ENCODE results near the gene CYP3A4. TPM values are rescaled to one million over a fixed set of nuclear protein-coding genes. Genes with fewer than 3 reads are reported as not detected.

Gene CYP3A4
- total and polyA plus RNA-seq, 2 of the 8 experiments (the other 6 are each of a cell fraction or from before 2014, with no cell fraction given) = not detected

- no peak for TF ChIP-seq MAX (IDR thresholded peaks at IDR 0.05)
- no peak for TF ChIP-seq RNF2 (IDR thresholded peaks at IDR 0.05; ENCODE audit: borderline replicate concordance, low read depth, low read length, missing control alignments, poor library complexity, severe bottlenecking)
- no peak for TF ChIP-seq BRCA1 (IDR thresholded peaks at IDR 0.05; ENCODE audit: low read depth, low read length)
- no peak for TF ChIP-seq ASH2L (IDR thresholded peaks at IDR 0.05; ENCODE audit: low read length)
- TF ChIP-seq RXRA (IDR thresholded peaks at IDR 0.05; ENCODE audit: insufficient read depth, low read depth, low read length) = no peak
- no peak for TF ChIP-seq BACH1 (IDR thresholded peaks at IDR 0.05; ENCODE audit: low read length)
- TF ChIP-seq SRF (IDR thresholded peaks at IDR 0.05; ENCODE audit: low read depth, low read length) = no peak
- TF ChIP-seq SUZ12 (IDR thresholded peaks at IDR 0.05; ENCODE audit: low read length) = no peak
- TF ChIP-seq SP4 (IDR thresholded peaks at IDR 0.05; ENCODE audit: low read length) = no peak
- TF ChIP-seq KDM5A (IDR thresholded peaks at IDR 0.05; ENCODE audit: low read length) = no peak
- H2AFZ ChIP-seq (ENCODE audit: low read length) = no peak overlapping the region
- no peak overlapping the region for H2BK12ac ChIP-seq (ENCODE audit: low read depth, low read length)
- no peak overlapping the region for H4K91ac ChIP-seq (replicated peaks; ENCODE audit: insufficient read length, low read length)
- no peak overlapping the region for H3K56ac ChIP-seq (replicated peaks; ENCODE audit: insufficient read length, low read depth, low read length)
- no peak overlapping the region for H3K18ac ChIP-seq (ENCODE audit: extremely low read depth, low read length)
- no peaks in the 10 kb centered on the region for H3K79me2 ChIP-seq (ENCODE audit: control insufficient read depth in 1 of 2, insufficient read depth in 2 of 2, low read length in 2 of 2)
- H3K4me3 ChIP-seq (ENCODE audit: extremely low read depth in 1 of 4, insufficient read depth in 2 of 4, low read depth in 3 of 4, low read length in 4 of 4) = no peak overlapping the region
- H3K27ac ChIP-seq (ENCODE audit: low read depth, low read length) = no peak overlapping the region
- H3K23ac ChIP-seq (ENCODE audit: insufficient read length) = no peak overlapping the region
- DNase-seq (ENCODE audit: low read depth in 1 of 2, low spot score in 2 of 2) (no peak), FAIRE-seq (no peak)
- no peaks in the 10 kb centered on the region for H3K27me3 ChIP-seq (replicated peaks in 1 of 4; ENCODE audit: control insufficient read depth in 3 of 4, extremely low read depth in 1 of 4, insufficient read depth in 3 of 4, low read length in 3 of 4)
- no peaks in the 10 kb centered on the region for H4K20me1 ChIP-seq (replicated peaks in 1 of 2; ENCODE audit: control insufficient read depth in 1 of 2, insufficient read depth in 2 of 2, low read length in 2 of 2)
- H3K79me1 ChIP-seq (ENCODE audit: low read depth, low read length) = no peaks in the 10 kb centered on the region
- POLR2A ChIA-PET (ENCODE audit: partially characterized antibody) = no interaction called here
- no peak overlapping the region for H3K9ac ChIP-seq (replicated peaks in 1 of 4; ENCODE audit: extremely low read depth in 1 of 4, low read depth in 3 of 4, low read length in 3 of 4)
- H3K4me1 ChIP-seq (replicated peaks in 1 of 4; ENCODE audit: control insufficient read depth in 3 of 4, insufficient read depth in 4 of 4, low read length in 3 of 4) = no peaks in the 10 kb centered on the region
- no peak overlapping the region for H2BK20ac ChIP-seq (ENCODE audit: low read length)
- no peak overlapping the region for H3K4ac ChIP-seq (replicated peaks; ENCODE audit: insufficient read length, low read depth, low read length)
- H3K23me2 ChIP-seq (ENCODE audit: low read depth, low read length) = no peaks in the 10 kb centered on the region
- H4K8ac ChIP-seq (ENCODE audit: extremely low read depth, insufficient read depth, low read length) = no peak overlapping the region
- H2AK5ac ChIP-seq (ENCODE audit: low read depth, low read length) = no peak overlapping the region
- H2BK15ac ChIP-seq (ENCODE audit: low read length) = no peak overlapping the region
- H3K14ac ChIP-seq (ENCODE audit: insufficient read length) = no peak overlapping the region
- H3K9me3 ChIP-seq (ENCODE audit: insufficient read depth in 2 of 2, low read depth in 1 of 2, low read length in 1 of 2) = no peaks in the 10 kb centered on the region
- H3K4me2 ChIP-seq (ENCODE audit: insufficient read depth in 1 of 2, low read depth in 2 of 2, low read length in 2 of 2) = no peak overlapping the region
- H2BK5ac ChIP-seq (ENCODE audit: low read depth, low read length) = no peak overlapping the region
- H3K36me3 ChIP-seq (ENCODE audit: control insufficient read depth in 2 of 4, insufficient read depth in 4 of 4, low read length in 3 of 4) = no peaks in the 10 kb centered on the region
- H2BK120ac ChIP-seq (replicated peaks; ENCODE audit: low read depth, low read length) = no peak overlapping the region
- CTCF ChIA-PET (ENCODE audit: partially characterized antibody) = interaction anchor here (0.9 kb wide), 1 partner anchor 93 kb away, joined by 3 read pairs; no protein-coding TSS in a partner anchor
- H4K5ac ChIP-seq (ENCODE audit: insufficient read length, low read depth, low read length) = no peak overlapping the region
Observed at GRCh38 chr7:99828811-99829210, 44.8 kb upstream of the CYP3A4 start.
